HG03097 (cell line): ENCODE measurements around the gene ZWILCH.
A peak's percentile ranks its signal among the peaks of the same experiment; 100 is the strongest.
"Not testable (repeated sequence)": the region's sequence is repeated elsewhere in the genome, so short reads cannot be mapped to it uniquely, and the experiment has no call there.

Experiments
- ATAC-seq: cut with Tn5 transposase; IDR thresholded peaks from one replicate; pipeline ENCODE4 v1.9.1; 2021; ENCODE audit not compliant: unreplicated experiment, low FRiP score

Gene ZWILCH

GRCh38 chr15:66484539-66485112, 20.5 kb upstream of the ZWILCH start:
- ATAC-seq: no peak

- no peak for ATAC-seq
Observed at GRCh38 chr15:66486887-66487286, 18.2 kb upstream of the ZWILCH start.

GRCh38 chr15:66488525-66488924, 16.6 kb upstream of the ZWILCH start:
- no peak for ATAC-seq

- no peak for ATAC-seq
Observed at GRCh38 chr15:66489179-66489791, 15.8 kb upstream of the ZWILCH start.

GRCh38 chr15:66491846-66492245, 13.3 kb upstream of the ZWILCH start:
- ATAC-seq: no peak

GRCh38 chr15:66494262-66494661, 10.9 kb upstream of the ZWILCH start:
- ATAC-seq: no peak

GRCh38 chr15:66496951-66497501, 8.1 kb upstream of the ZWILCH start:
- peak; percentile 11 for ATAC-seq

GRCh38 chr15:66497502-66498455, 7.3 kb upstream of the ZWILCH start, which contains the start of gene SNAPC5:
Gene SNAPC5, minus strand, starts transcription at chr15:66497762. Its CDS starts 31 bp downstream, at chr15:66497731.
- peak; percentile 77 for ATAC-seq

GRCh38 chr15:66498501-66499386, 6.4 kb upstream of the ZWILCH start:
- ATAC-seq: no peak

- ATAC-seq: not testable (repeated sequence)
Observed at GRCh38 chr15:66500346-66500745, 4.8 kb upstream of the ZWILCH start.

- ATAC-seq: no peak
Observed at GRCh38 chr15:66502491-66502890, 2.6 kb upstream of the ZWILCH start.

GRCh38 chr15:66503041-66503648, 2.0 kb upstream of the ZWILCH start:
- not testable (repeated sequence) for ATAC-seq

- no peak for ATAC-seq
Observed at GRCh38 chr15:66503780-66504562, 1.2 kb upstream of the ZWILCH start.

- ATAC-seq: peak; percentile 7
Observed at GRCh38 chr15:66505430-66505811, 295 bp downstream of the ZWILCH start.

- ATAC-seq: no peak
Observed at GRCh38 chr15:66505818-66506217, 692 bp downstream of the ZWILCH start.

GRCh38 chr15:66508293-66508883, 3.3 kb downstream of the ZWILCH start:
- no peak for ATAC-seq

- ATAC-seq: no peak
Observed at GRCh38 chr15:66514586-66514985, 9.5 kb downstream of the ZWILCH start.

- no peak for ATAC-seq
Observed at GRCh38 chr15:66515901-66516322, 10.8 kb downstream of the ZWILCH start.

- no peak for ATAC-seq
Observed at GRCh38 chr15:66523926-66524325, 18.8 kb downstream of the ZWILCH start.
